NCI-H82 (cell line): ENCODE results near the gene EFHC1.
"Not testable (repeated sequence)": the region's sequence is repeated elsewhere in the genome, so short reads cannot be mapped to it uniquely, and the experiment has no call there.

Experiments
- DNase-seq: peaks from one replicate; lab custom pipeline; 2025; lab: John Stamatoyannopoulos, UW

EFHC1 gene

GRCh38 chr6:52399511-52400312, 20.4 kb upstream of the EFHC1 start:
- DNase-seq, result peak; percentile 74

GRCh38 chr6:52400313-52401041, 19.7 kb upstream of the EFHC1 start:
- no peak for DNase-seq

GRCh38 chr6:52403086-52403485, 17.1 kb upstream of the EFHC1 start:
- DNase-seq, result no peak

- DNase-seq, result no peak
These were observed 16.5 kb upstream of the EFHC1 start for GRCh38 chr6:52403627-52404026.

GRCh38 chr6:52405243-52405642, 14.9 kb upstream of the EFHC1 start:
- no peak for DNase-seq

- DNase-seq, result peak; percentile 77
These were observed 12.7 kb upstream of the EFHC1 start for GRCh38 chr6:52407467-52407866.

- no peak for DNase-seq
These were observed 10.6 kb upstream of the EFHC1 start for GRCh38 chr6:52409499-52409898.

GRCh38 chr6:52410979-52411378, 9.2 kb upstream of the EFHC1 start:
- DNase-seq, result no peak

GRCh38 chr6:52411911-52412310, 8.2 kb upstream of the EFHC1 start:
- DNase-seq, result no peak

GRCh38 chr6:52415333-52415732, 4.8 kb upstream of the EFHC1 start:
- no peak for DNase-seq

- no peak for DNase-seq
These were observed 4.1 kb upstream of the EFHC1 start for GRCh38 chr6:52415917-52416628.

- peak; percentile 82 for DNase-seq
These were observed 3.5 kb upstream of the EFHC1 start for GRCh38 chr6:52416629-52417151.

- DNase-seq, result peak; percentile 84
These were observed 2.4 kb upstream of the EFHC1 start for GRCh38 chr6:52417675-52418111.

- DNase-seq, result peak; percentile 41
These were observed 1.5 kb upstream of the EFHC1 start for GRCh38 chr6:52418606-52419005.

GRCh38 chr6:52420668-52421358, 671 bp downstream of the EFHC1 start:
- DNase-seq, result peak; percentile 85

- DNase-seq, result no peak
These were observed 2.0 kb downstream of the EFHC1 start for GRCh38 chr6:52422156-52422555.

GRCh38 chr6:52423448-52423847, 3.3 kb downstream of the EFHC1 start:
- DNase-seq, result no peak

- DNase-seq, result no peak
These were observed 3.8 kb downstream of the EFHC1 start for GRCh38 chr6:52423971-52424381.

GRCh38 chr6:52424513-52424912, 4.4 kb downstream of the EFHC1 start:
- no peak for DNase-seq

GRCh38 chr6:52426667-52427066, 6.5 kb downstream of the EFHC1 start:
- DNase-seq, result no peak

GRCh38 chr6:52433294-52433693, 13.2 kb downstream of the EFHC1 start:
- not testable (repeated sequence) for DNase-seq

- DNase-seq, result no peak
These were observed 15.2 kb downstream of the EFHC1 start for GRCh38 chr6:52435345-52435744.
